Cortex of kidney (tissue), 1 donor: ENCODE results near the gene PSMD4.

Experiments used
- DNase-seq: peaks from one replicate; lab custom pipeline; 2025; lab: John Stamatoyannopoulos, UW

The PSMD4 gene

DNA sequence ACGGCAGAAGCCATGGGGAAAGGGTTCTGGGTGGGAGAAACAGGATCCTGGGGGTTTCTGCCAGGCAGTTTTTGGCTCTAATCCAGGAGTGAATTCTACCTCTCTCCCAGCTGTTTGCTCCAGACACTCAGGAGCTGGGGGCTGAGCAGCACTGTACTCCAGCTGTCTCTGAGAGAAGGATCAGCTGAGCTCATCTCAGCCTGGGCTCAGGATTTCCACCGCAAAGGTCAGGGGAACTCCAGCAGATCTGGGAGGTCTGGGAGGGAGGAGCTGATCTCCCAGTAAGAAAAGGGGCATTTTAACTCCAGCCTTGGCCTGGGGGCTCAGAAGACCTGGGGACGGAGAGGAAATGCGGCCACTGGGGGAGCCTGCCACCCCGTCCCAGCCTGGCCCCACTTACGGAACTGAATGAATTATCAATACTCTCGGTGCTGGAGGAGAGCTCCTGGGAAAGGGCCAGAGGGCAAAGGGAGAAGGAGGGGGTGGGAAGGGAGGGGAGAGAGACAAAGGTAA is 55.3 kb downstream of the PSMD4 start:
- no peak for DNase-seq

DNA sequence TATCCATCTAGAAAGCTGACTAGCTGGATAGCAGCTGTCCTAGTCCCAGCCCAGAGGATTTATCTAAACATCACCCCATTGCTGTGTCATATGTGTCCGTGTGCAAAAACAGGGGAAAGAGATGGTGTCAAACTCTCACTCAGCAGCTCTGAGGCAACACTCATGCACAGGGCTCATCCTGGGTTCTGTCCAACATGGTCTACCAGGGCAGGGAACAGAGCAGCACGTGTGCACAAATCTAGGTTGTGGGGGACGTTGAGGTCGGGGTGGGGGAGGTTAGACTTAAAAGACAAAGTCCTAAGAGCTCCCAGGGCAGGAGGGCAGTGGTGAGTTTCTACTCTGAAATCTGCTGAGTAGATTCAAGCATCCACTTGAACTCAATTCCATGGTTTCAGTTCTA is 56.5 kb downstream of the PSMD4 start:
- DNase-seq, result no peak

DNA sequence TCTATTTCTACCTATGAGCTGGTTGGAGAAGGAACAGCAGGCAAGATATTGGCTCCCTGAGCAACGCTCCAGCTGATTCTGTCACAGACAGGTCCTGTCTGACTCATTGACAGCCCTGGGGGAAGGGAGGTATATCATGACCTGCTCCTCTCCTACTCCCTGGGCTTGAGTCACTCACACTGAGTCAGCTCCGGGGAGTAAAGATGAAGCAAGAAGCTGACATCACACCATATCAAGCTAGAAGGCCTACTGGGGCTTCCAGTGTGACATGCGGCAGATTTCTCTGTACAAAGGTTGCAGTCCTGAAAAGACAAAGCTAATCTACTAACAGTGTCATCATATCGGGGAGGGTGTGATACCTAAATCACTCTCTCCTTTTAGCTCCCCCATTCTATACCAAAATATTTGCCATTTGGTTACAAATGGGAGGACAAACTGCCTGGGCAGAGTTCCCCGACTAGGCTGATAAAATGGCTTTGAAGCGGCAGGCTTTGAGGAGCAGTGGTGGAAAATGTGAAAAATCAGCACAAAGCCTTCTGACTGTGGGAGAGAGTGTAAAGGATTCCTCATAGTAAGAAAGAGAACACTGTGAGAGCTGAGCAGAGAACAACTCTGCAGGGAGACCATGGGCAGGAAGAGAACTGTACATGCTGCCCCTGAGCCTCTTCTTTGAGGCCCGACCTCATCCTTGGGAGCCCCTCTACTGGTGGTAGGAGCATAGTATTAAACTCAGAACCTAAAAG is 57.2 kb downstream of the PSMD4 start:
- no peak for DNase-seq

DNA sequence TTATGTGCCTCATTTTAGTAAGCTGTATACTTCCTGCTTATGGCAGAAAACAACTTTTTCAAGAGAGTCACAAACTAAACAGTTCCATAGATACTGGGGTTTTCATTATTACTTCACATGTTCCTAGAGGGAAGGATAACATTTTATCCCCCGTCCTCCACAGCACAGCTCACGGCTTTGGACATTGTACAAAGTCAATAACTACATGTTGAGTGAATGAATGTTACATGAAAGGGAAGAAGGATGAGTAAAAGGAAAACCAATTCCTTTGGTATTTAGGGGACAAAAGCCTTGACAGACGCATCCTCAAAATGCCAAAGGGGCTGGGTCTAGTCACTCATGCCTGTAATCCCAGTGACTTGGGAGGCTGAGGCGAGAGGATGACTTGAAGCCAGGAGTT is 57.9 kb downstream of the PSMD4 start:
- no peak for DNase-seq

DNA sequence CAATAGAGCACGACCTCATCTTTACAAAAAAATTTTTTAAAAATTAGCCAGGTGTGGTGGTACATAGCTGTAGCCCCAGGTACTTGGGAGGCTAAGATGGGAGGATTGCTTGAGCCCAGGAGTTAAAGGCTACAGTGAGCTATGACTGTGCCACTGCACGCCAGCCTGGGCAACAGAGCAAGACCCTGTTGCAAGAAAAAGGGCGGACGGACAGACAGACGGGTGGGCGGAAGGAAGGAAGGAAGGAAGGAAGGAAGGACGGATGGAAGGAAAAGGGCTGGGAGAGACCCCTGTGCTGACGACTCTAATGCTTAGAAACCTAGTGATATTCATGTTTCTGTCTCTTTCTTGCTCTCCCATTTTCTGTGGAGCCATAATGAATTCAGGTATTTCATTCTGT is 58.3 kb downstream of the PSMD4 start:
- DNase-seq, result no peak

DNA sequence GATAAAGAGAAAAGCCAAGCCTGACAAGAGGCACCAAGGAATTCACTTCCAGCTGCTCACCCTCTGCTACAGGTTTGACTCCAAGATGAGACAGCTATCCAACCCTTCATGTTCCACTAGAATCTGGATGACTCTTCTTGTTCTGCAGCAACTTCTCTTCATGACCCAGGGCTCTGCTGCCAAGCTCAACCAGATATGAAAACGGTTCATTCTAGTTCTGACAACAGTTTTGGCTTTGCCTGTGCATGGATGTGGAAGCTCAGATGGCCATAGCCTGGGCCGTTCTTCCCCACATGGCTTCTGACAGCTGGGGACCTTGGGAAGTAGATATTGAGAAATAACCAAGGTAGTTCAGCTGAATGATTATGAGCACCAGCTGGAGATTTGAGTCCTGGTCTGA is 59.0 kb downstream of the PSMD4 start:
- no peak for DNase-seq

DNA sequence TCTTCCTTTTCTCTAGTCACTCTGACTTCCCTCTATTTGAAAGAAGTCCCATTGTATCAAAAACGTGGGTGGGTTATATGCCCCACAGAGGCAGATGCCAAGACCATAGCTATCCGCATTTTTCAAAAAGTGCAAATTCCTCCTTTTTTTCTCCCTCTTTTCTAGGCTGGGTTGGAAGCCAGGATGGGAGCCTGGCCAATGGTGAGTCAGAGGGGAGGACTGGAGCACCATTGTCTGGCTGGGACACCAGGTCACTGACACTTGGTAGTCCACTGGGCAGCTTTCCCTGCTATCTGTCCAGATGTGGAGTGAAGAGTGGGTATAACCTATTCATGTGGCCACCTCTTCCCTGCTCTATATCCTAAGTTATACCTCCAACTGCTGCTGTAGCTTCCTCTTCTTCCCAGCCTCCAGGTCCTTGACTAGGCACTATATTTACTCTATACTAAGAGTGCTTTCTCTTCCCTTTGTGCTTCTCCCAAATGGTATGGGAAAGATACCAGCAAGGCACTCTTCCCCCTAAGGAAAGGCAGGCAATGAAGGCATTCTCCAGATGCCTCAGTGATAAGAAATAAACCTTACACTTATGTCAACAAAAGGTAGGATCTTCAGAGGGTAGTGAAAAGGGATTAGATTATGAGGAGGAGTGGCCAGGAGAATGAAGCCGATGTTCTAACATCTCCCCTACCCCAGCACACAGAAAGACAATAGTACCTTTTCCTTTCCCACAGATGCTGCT is 59.8 kb downstream of the PSMD4 start:
- no peak for DNase-seq

DNA sequence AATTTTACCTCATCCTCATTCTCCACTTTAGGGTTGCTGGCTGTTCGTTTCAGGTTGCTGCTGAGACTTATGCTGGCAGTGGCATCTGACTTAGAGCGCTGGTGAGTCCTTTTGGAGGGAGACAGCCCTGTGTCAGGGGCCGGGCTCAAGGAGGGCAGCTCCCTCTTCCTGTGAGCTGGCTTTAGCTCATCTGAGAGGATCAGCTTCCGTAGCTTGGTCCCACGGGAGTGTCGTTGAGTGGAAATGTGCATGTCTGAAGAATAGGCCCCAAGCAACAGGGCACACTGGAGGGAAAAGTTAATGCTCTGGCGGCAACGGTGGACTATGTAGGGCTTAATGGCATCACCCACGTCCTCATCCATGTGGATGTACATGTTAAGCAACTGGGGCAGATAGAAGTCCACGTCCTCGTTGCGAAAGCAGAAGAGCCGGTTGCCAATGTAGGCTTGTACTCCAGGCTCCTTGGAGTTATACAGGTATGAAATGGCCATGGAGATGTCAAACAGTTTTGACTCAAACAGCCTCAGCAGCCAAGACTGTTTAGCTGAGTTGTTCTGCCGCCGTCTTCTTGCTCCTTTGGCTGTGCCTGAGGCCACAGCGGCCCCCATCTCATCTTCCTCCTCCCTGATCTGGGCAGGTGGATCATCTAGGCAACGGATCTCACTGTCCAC is 61.2 kb downstream of the PSMD4 start:
- no peak for DNase-seq
